GM12878 (cell line): Measurements from ENCODE around the gene SHD. TPM values are rescaled to one million over a fixed set of nuclear protein-coding genes. Genes with fewer than 3 reads are reported as not detected.

ENCODE experiments used
- ATAC-seq: fragments of 200-7000 bp; cut with Tn5 transposase; 3 replicates; pipeline ENCODE4 v1.9.1; 2020; ENCODE audit warnings: mild to moderate bottlenecking, moderate library complexity
- BruUV-seq: library from RNA; stranded (reverse); fragments of 400-500 nt; replicated peaks from 2 replicates; lab custom pipeline; 2021; lab: Mats Ljungman, UMichigan
- CTCF ChIA-PET: fragments of 300-600 bp; sonication (Branson Sonifier 250); formaldehyde crosslinking; extraction: SDS; loops from one replicate; lab custom pipeline; 2021; ENCODE audit warnings: inconsistent platforms; lab: Yijun Ruan, JAX
- POLR2A ChIA-PET: fragments of 350-600 bp; formaldehyde crosslinking; extraction: SDS; loops from one replicate; lab custom pipeline; 2021; ENCODE audit warnings: inconsistent platforms; lab: Charles Lee
- RAD21 ChIA-PET: fragments of 300-600 bp; sonication (Branson Sonifier 250); formaldehyde crosslinking; loops from one replicate; lab custom pipeline; 2023; ENCODE audit warnings: antibody characterized with exemption; ENCODE audit not compliant: unreplicated experiment; lab: Charles Lee
- SMC1A ChIA-PET: fragments of 300-600 bp; sonication (Branson Sonifier 250); formaldehyde crosslinking; loops from one replicate; lab custom pipeline; 2023; ENCODE audit not compliant: unreplicated experiment, uncharacterized antibody; lab: Charles Lee
- DNase-seq: peaks from one replicate; pipeline ENCODE4 v3.0.0-alpha.2; 2011; ENCODE audit warnings: low read depth, low spot score
- FAIRE-seq: peaks from 3 replicates; lab custom pipeline; 2011; peaks lifted over from hg19 to GRCh38; lab: Jason Lieb, UNC
- H2AFZ ChIP-seq: 2 replicates; pipeline ENCODE4 v1.6.0; 2011; ENCODE audit warnings: low read depth, low read length, control low read depth; ENCODE audit not compliant: control insufficient read depth
- H3K27ac ChIP-seq: 2 replicates; pipeline ENCODE4 v1.5.1; 2011; ENCODE audit warnings: control low read depth; ENCODE audit not compliant: control insufficient read depth, insufficient read depth
- H3K27me3 ChIP-seq, 2 experiments: replicated peaks in 1 of 2; 2 replicates each; pipeline versions ENCODE4 v1.6.0 to v1.6.1; 2011; ENCODE audit warnings: low read length in 1 of 2; ENCODE audit not compliant: control insufficient read depth in 2 of 2, insufficient read depth in 2 of 2
- H3K36me3 ChIP-seq, 2 experiments: 2 replicates each; pipeline ENCODE4 v1.5.1; 2011; ENCODE audit warnings: low read length in 1 of 2; ENCODE audit not compliant: control insufficient read depth in 2 of 2, insufficient read depth in 2 of 2
- H3K4me1 ChIP-seq: 2 replicates; pipeline ENCODE4 v1.6.1; 2011; ENCODE audit warnings: mild to moderate bottlenecking, low read length, moderate library complexity, mixed read lengths; ENCODE audit not compliant: control insufficient read depth, insufficient read depth
- H3K4me2 ChIP-seq: 2 replicates; pipeline ENCODE4 v1.6.0; 2011; ENCODE audit warnings: control low read depth; ENCODE audit not compliant: control insufficient read depth, insufficient read depth
- H3K4me3 ChIP-seq: fragments of 200-600 bp; sonication (generic); 2 replicates; pipeline ENCODE4 v1.5.1; 2016
- H3K79me2 ChIP-seq: 2 replicates; pipeline ENCODE4 v1.6.0; 2011; ENCODE audit warnings: low read length; ENCODE audit not compliant: control insufficient read depth, insufficient read depth
- H3K9ac ChIP-seq: 2 replicates; pipeline ENCODE4 v1.8.0; 2011; ENCODE audit warnings: low read length, control low read depth, mixed read lengths; ENCODE audit not compliant: control insufficient read depth, insufficient read depth
- H3K9me3 ChIP-seq: replicated peaks from 3 replicates; pipeline ENCODE4 v1.5.1; 2011; ENCODE audit warnings: mild to moderate bottlenecking, low read length; ENCODE audit not compliant: control insufficient read depth, insufficient read depth
- H4K20me1 ChIP-seq: 2 replicates; pipeline ENCODE4 v1.6.0; 2011; ENCODE audit not compliant: control insufficient read depth, insufficient read depth
- CHD1 ChIP-seq: IDR thresholded peaks from 2 replicates; pipeline ENCODE4 v1.6.1; 2012; ENCODE audit warnings: low read depth, low read length, improper control_type of control experiment
- EZH2 ChIP-seq: IDR thresholded peaks from 2 replicates; pipeline ENCODE4 v1.6.1; 2012; ENCODE audit warnings: low read depth, mild to moderate bottlenecking, control low read depth, inconsistent platforms, low read length, borderline replicate concordance; ENCODE audit not compliant: control insufficient read depth
- HDAC6 ChIP-seq: fragments of 200-600 bp; sonication (generic); IDR thresholded peaks from one replicate; pipeline ENCODE4 v1.8.0; 2017; ENCODE audit warnings: antibody characterized with exemption; ENCODE audit not compliant: unreplicated experiment
- IKZF1 ChIP-seq: fragments of 450-650 bp; conservative IDR thresholded peaks from 2 replicates; pipeline ENCODE4 v1.6.1; 2017; ENCODE audit warnings: antibody characterized with exemption, mild to moderate bottlenecking
- PAX5 ChIP-seq: IDR thresholded peaks from 2 replicates; pipeline ENCODE4 v1.6.1; 2011; ENCODE audit warnings: low read depth, low read length, borderline replicate concordance
- POLR2AphosphoS5 ChIP-seq: IDR thresholded peaks from 2 replicates; pipeline ENCODE4 v1.6.1; 2011; ENCODE audit warnings: mild to moderate bottlenecking, low read length, inconsistent platforms
- RB1 ChIP-seq: fragments of 450-650 bp; formaldehyde crosslinking; IDR thresholded peaks from 2 replicates; pipeline ENCODE4 v1.6.1; 2017; ENCODE audit warnings: mild to moderate bottlenecking, borderline replicate concordance
- ZBED1 ChIP-seq: IDR thresholded peaks from 2 replicates; pipeline ENCODE4 v1.6.1; 2016; ENCODE audit warnings: borderline replicate concordance
- WGBS: methylation state at CpG from one replicate; pipeline ENCODE4 v1.1.6; 2016; ENCODE audit warnings: low lambda C conversion rate; ENCODE audit not compliant: insufficient replicate concordance, insufficient coverage; ENCODE audit errors: missing lambda C conversion rate; 5-methylcytosine and 5-hydroxymethylcytosine counted together
- in situ Hi-C: fragments of 300-500 bp; cut with MboI; formaldehyde crosslinking; loops from 9 replicates; pipeline ENCODE4 v1.14.3; 2018; ENCODE audit warnings: mixed read lengths
- intact Hi-C: fragments of 100-400 bp; cut with micrococcal nuclease; formaldehyde crosslinking; loops from one replicate; pipeline ENCODE4 v1.14.2; 2022; ENCODE audit not compliant: unreplicated experiment
- polyA plus RNA-seq, 11 experiments: library from polyadenylated mRNA; depleted of rRNA in 4 of 11; unstranded in 6 of 11; stranded (reverse) in 5 of 11; fragments of >200 nt; fragmentation: Nextera tagmentation in 4 of 11; fragmentation: Illumina TruSeq in 1 of 11; extraction: Ambion mirVana in 4 of 11; extraction: Trizol in 1 of 11; gene quantifications; 1 replicate in 1 of 11; 2 replicates in 10 of 11; pipeline versions ENCODE4 v1.2.1 to v1.2.3, GENCODE V29; 2011 to 2016; ENCODE audit warnings: inconsistent platforms in 2 of 11, missing spikeins in 2 of 11, low read depth in 1 of 11
- total RNA-seq, 4 experiments: library from RNA; depleted of rRNA in 3 of 4; stranded (reverse); fragments of >200 nt in 3 of 4; fragmentation: Illumina TruSeq in 1 of 4; extraction: Trizol in 1 of 4; gene quantifications; 2 replicates each; pipeline versions ENCODE4 v1.2.1 to v1.2.3, GENCODE V29; 2013 to 2021
- TF ChIP-seq, protein P1 (sequence below): IDR thresholded peaks from 2 replicates; pipeline ENCODE4 v1.6.1; 2011; ENCODE audit warnings: low read depth, low read length, improper control_type of control experiment, borderline replicate concordance
- TF ChIP-seq, protein P2 (sequence below): IDR thresholded peaks from 2 replicates; pipeline ENCODE4 v1.6.1; 2011; ENCODE audit warnings: mild to moderate bottlenecking, low read depth, low read length, moderate library complexity; ENCODE audit not compliant: insufficient replicate concordance
- TF ChIP-seq, protein P3 (sequence below): IDR thresholded peaks from 2 replicates; pipeline ENCODE4 v1.6.1; 2012; ENCODE audit warnings: mild to moderate bottlenecking, low read depth, low read length
- TF ChIP-seq, protein P4 (sequence below): fragments of 450-650 bp; IDR thresholded peaks from 2 replicates; pipeline ENCODE4 v1.6.1; 2017; ENCODE audit warnings: mild to moderate bottlenecking
- TF ChIP-seq, protein P5 (sequence below): fragments of 450-650 bp; IDR thresholded peaks from 2 replicates; pipeline ENCODE4 v1.6.1; 2017; ENCODE audit warnings: borderline replicate concordance

SHD gene
- total and polyA plus RNA-seq, 10 of the 15 experiments (the other 5 are each of a cell fraction or from before 2014, with no cell fraction given), result 0.09 TPM; not detected in 9

DNA sequence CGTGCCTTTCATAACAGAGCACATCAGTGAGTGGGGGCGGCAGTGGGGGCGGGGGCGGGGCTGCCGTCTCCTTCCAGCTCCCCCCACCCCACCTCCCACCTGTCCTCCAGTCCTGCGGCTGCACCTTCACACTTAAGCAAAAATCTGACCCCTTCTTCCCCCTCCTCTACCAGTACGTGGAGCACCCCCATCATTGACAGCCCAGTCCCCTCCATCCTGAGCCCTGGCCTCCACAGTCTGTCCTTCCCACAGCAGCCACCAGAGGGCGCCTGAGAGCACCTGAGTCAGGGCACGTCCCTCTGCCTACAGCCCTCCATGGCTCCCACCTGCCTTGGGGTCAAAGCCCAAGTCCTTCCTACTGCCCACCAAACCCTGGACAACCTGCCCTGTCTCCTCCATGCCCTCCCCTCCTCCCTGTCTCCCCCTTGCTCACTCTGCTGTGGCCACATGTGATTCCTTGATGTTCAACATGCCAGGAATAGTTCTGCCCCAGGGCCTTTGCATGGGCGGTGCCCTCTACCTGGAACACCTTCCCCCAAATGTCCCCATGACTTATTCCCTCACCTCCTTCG lies 45.7 kb upstream of the SHD start:
- WGBS, result 24% methylated on average over 11 of the region's 11 CpGs
- peaks cover 2 to 21% of the 10 kb centered on the region in 2 experiments; a peak in 3 of 4 replicates for H3K36me3 ChIP-seq
- peak; percentile 27; the same call in 1 of the 2 replicates for TF ChIP-seq IKZF1
- no peak for TF ChIP-seq CHD1
- TF ChIP-seq, protein P1, sequence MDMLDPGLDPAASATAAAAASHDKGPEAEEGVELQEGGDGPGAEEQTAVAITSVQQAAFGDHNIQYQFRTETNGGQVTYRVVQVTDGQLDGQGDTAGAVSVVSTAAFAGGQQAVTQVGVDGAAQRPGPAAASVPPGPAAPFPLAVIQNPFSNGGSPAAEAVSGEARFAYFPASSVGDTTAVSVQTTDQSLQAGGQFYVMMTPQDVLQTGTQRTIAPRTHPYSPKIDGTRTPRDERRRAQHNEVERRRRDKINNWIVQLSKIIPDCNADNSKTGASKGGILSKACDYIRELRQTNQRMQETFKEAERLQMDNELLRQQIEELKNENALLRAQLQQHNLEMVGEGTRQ, result no peak
- TF ChIP-seq, protein P2, sequence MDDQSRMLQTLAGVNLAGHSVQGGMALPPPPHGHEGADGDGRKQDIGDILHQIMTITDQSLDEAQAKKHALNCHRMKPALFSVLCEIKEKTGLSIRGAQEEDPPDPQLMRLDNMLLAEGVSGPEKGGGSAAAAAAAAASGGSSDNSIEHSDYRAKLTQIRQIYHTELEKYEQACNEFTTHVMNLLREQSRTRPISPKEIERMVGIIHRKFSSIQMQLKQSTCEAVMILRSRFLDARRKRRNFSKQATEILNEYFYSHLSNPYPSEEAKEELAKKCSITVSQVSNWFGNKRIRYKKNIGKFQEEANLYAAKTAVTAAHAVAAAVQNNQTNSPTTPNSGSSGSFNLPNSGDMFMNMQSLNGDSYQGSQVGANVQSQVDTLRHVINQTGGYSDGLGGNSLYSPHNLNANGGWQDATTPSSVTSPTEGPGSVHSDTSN, result no peak
- TF ChIP-seq RB1, result peak; percentile 56; the same call in 1 of the 2 replicates
- TF ChIP-seq, protein P3, sequence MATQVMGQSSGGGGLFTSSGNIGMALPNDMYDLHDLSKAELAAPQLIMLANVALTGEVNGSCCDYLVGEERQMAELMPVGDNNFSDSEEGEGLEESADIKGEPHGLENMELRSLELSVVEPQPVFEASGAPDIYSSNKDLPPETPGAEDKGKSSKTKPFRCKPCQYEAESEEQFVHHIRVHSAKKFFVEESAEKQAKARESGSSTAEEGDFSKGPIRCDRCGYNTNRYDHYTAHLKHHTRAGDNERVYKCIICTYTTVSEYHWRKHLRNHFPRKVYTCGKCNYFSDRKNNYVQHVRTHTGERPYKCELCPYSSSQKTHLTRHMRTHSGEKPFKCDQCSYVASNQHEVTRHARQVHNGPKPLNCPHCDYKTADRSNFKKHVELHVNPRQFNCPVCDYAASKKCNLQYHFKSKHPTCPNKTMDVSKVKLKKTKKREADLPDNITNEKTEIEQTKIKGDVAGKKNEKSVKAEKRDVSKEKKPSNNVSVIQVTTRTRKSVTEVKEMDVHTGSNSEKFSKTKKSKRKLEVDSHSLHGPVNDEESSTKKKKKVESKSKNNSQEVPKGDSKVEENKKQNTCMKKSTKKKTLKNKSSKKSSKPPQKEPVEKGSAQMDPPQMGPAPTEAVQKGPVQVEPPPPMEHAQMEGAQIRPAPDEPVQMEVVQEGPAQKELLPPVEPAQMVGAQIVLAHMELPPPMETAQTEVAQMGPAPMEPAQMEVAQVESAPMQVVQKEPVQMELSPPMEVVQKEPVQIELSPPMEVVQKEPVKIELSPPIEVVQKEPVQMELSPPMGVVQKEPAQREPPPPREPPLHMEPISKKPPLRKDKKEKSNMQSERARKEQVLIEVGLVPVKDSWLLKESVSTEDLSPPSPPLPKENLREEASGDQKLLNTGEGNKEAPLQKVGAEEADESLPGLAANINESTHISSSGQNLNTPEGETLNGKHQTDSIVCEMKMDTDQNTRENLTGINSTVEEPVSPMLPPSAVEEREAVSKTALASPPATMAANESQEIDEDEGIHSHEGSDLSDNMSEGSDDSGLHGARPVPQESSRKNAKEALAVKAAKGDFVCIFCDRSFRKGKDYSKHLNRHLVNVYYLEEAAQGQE, result no peak
- TF ChIP-seq HDAC6, result no peak
- TF ChIP-seq EZH2, result no peak
- TF ChIP-seq, protein P4, sequence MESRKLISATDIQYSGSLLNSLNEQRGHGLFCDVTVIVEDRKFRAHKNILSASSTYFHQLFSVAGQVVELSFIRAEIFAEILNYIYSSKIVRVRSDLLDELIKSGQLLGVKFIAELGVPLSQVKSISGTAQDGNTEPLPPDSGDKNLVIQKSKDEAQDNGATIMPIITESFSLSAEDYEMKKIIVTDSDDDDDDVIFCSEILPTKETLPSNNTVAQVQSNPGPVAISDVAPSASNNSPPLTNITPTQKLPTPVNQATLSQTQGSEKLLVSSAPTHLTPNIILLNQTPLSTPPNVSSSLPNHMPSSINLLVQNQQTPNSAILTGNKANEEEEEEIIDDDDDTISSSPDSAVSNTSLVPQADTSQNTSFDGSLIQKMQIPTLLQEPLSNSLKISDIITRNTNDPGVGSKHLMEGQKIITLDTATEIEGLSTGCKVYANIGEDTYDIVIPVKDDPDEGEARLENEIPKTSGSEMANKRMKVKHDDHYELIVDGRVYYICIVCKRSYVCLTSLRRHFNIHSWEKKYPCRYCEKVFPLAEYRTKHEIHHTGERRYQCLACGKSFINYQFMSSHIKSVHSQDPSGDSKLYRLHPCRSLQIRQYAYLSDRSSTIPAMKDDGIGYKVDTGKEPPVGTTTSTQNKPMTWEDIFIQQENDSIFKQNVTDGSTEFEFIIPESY, result 0 out of 2 replicates have a peak, but pooled peaks have one; percentile 17
- no peak for TF ChIP-seq ZBED1
- peak; percentile 10; the same call in 1 of the 2 replicates for TF ChIP-seq POLR2AphosphoS5
- TF ChIP-seq, protein P5, sequence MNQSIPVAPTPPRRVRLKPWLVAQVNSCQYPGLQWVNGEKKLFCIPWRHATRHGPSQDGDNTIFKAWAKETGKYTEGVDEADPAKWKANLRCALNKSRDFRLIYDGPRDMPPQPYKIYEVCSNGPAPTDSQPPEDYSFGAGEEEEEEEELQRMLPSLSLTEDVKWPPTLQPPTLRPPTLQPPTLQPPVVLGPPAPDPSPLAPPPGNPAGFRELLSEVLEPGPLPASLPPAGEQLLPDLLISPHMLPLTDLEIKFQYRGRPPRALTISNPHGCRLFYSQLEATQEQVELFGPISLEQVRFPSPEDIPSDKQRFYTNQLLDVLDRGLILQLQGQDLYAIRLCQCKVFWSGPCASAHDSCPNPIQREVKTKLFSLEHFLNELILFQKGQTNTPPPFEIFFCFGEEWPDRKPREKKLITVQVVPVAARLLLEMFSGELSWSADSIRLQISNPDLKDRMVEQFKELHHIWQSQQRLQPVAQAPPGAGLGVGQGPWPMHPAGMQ, result no peak
- no peak for TF ChIP-seq PAX5

More for the DNA sequence above, 45.7 kb upstream of the SHD start:
- Histone ChIP-seq H4K20me1 (no peaks in the 10 kb centered on the region), H3K79me2 (peaks cover 50% of the 10 kb centered on the region), H3K27ac (no peak overlapping the region), H3K4me3 (peak overlapping the region; percentile 48; the same call in 1 of the 2 replicates), H3K4me1 (peaks cover 3% of the 10 kb centered on the region), H3K9me3 (no peaks in the 10 kb centered on the region; the same call in 2 of the 3 replicates), H3K27me3 (no peaks in the 10 kb centered on the region), H2AFZ (no peak overlapping the region), H3K9ac (no peak overlapping the region), H3K4me2 (peak overlapping the region; percentile 42; the same call in 1 of the 2 replicates)
- peak; percentile 84 for FAIRE-seq
- CTCF ChIA-PET, result interaction anchor here (0.9 to 3.2 kb wide), 11 partner anchors 10 to 238 kb away, joined by 3 to 42 read pairs (median 3); partner anchors contain the start of genes CHAF1A and YJU2
- RAD21 ChIA-PET, result interaction anchor here (0.6 to 1.5 kb wide), 4 partner anchors 9 to 246 kb away, joined by 3 to 5 read pairs (median 4); no protein-coding TSS in a partner anchor
- SMC1A ChIA-PET, result interaction anchor here (1.4 to 1.5 kb wide), 3 partner anchors 8 to 33 kb away, joined by 5 to 8 read pairs (median 5); partner anchors contain the start of gene YJU2
- in situ Hi-C loops (no loop called here), intact Hi-C loops (no loop called here)
- BruUV-seq, result no TSS peak
- POLR2A ChIA-PET, result interaction anchor here (1.6 to 6.0 kb wide), 2 partner anchors 9 to 109 kb away, joined by 3 to 45 read pairs; no protein-coding TSS in a partner anchor
- ATAC-seq, result peak; percentile 50
- no peak for DNase-seq
